WI38 (cell line): Measurements from ENCODE around the gene DDX41.

Experiments used
- H3K4me3 ChIP-seq: 2 replicates; pipeline ENCODE4 v1.5.1; 2011; ENCODE audit warnings: low read depth, mild to moderate bottlenecking, control low read depth, low read length
- CTCF ChIP-seq: IDR thresholded peaks from 2 replicates; pipeline ENCODE4 v1.5.1; 2012; ENCODE audit warnings: low read depth, mild to moderate bottlenecking, control low read depth, low read length

The DDX41 gene

GRCh38 chr5:177477701-177478477 lies 38.9 kb downstream of the DDX41 start:
- no peak overlapping the region for H3K4me3 ChIP-seq
- no peak for TF ChIP-seq CTCF

- no peak for TF ChIP-seq CTCF
- no peak overlapping the region for H3K4me3 ChIP-seq
Measured at GRCh38 chr5:177476531-177477233, 40.1 kb downstream of the DDX41 start.

GRCh38 chr5:177475563-177476427 lies 41.0 kb downstream of the DDX41 start:
- no peak overlapping the region for H3K4me3 ChIP-seq
- no peak for TF ChIP-seq CTCF

- no peak for TF ChIP-seq CTCF
- H3K4me3 ChIP-seq, result no peak overlapping the region
Measured at GRCh38 chr5:177474846-177475562, 41.8 kb downstream of the DDX41 start.

GRCh38 chr5:177474002-177474476 lies 42.7 kb downstream of the DDX41 start:
- no peak for TF ChIP-seq CTCF
- H3K4me3 ChIP-seq, result no peak overlapping the region

GRCh38 chr5:177473443-177474001 lies 43.2 kb downstream of the DDX41 start, which contains the start of gene DBN1:
TSS of gene DBN1 (minus strand) at chr5:177473634. CDS start at chr5:177473521, 113 bp downstream.
- peak within 1 kb of the TSS; percentile 80 for H3K4me3 ChIP-seq
- TF ChIP-seq CTCF, result no peak
